AG09319 (cell line): Measurements from ENCODE around the gene NPC1L1.

Experiments used
- DNase-seq: peaks from one replicate; pipeline ENCODE4 v3.0.0-alpha.2; 2010; ENCODE audit warnings: low read depth; ENCODE audit errors: extremely low read depth
- TF ChIP-seq, protein P1 (sequence below): IDR thresholded peaks from 2 replicates; pipeline ENCODE4 v1.5.1; 2011; ENCODE audit warnings: low read depth, mild to moderate bottlenecking, inconsistent platforms, low read length, moderate library complexity

Gene NPC1L1

DNA sequence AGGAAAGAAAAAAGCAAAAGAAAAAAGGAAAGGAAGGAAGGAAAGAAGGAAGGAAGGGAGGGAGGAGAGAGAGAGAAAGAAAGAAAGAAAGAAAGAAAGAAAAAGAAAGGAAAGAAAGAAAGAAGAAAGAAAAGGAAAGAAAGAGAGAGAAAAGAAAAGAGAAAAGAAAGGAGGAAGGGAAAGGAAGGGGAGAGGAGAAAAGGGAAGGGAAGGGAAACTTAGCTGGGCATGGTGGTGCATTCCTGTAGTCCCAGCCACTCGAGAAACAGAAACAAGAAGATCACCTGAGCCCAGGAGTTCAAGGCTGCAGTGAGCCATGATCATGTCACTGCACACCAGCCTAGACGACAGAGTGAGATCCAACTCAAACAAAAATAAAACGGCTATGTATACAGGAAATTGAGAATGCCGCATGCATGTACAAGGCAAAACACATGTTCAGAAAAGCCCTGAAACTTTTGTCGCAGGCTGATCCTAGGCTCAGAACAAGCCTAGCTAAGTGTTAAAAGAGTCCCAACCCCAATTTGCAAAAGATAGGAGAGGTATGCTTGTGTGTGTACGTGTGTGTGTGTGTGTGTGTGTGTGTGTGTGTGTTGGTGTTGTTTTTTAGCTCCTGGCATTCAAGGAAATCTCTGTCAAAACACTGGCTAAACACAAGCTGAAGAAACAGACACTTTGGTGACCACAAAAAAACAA, 6.6 kb upstream of the NPC1L1 start:
- TF ChIP-seq, protein P1, sequence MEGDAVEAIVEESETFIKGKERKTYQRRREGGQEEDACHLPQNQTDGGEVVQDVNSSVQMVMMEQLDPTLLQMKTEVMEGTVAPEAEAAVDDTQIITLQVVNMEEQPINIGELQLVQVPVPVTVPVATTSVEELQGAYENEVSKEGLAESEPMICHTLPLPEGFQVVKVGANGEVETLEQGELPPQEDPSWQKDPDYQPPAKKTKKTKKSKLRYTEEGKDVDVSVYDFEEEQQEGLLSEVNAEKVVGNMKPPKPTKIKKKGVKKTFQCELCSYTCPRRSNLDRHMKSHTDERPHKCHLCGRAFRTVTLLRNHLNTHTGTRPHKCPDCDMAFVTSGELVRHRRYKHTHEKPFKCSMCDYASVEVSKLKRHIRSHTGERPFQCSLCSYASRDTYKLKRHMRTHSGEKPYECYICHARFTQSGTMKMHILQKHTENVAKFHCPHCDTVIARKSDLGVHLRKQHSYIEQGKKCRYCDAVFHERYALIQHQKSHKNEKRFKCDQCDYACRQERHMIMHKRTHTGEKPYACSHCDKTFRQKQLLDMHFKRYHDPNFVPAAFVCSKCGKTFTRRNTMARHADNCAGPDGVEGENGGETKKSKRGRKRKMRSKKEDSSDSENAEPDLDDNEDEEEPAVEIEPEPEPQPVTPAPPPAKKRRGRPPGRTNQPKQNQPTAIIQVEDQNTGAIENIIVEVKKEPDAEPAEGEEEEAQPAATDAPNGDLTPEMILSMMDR, result no peak
- DNase-seq, result no peak

DNA sequence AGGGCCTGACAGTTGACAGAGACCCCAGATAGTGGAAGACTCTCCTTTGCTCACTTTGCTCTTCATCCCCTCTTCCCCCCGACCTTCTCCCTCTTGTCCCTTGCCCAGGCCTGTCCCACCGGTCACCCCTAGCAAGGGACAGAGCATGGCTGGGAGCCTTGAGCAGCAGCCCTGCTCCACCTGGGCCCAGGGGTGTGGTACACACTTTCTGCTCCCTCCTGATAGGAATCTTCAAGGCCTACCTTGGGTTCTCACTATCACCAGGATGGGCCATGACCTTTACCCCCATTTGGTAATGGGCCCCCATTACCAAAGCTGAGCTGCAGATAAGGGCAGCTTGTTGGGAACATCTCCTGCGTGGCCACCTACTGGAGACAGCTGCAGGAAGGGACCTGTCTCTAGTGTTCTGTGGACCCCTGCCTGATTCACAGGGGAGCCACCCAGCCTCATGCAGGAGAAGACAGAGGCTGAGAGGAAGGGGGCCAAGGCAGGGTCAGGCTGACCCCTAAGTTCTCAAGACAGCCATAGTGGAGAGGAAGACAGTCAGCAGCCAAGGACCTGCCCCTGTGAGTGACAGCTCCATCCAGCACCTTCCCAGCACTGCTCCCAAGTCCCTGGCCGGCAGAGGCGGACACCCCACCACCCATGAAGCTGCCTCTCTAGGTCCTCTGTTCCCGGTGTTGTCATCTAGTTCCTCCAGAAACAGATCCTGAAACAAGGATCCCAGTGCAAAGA, 913 bp upstream of the NPC1L1 start:
- DNase-seq, result no peak
- TF ChIP-seq, protein P1, result no peak

GRCh38 chr7:44540592-44541027, 520 bp downstream of the NPC1L1 start:
- DNase-seq, result no peak
- TF ChIP-seq, protein P1, result no peak

- DNase-seq, result no peak
- TF ChIP-seq, protein P1, result no peak
Measured at GRCh38 chr7:44539669-44540506, 1.2 kb downstream of the NPC1L1 start.

DNA sequence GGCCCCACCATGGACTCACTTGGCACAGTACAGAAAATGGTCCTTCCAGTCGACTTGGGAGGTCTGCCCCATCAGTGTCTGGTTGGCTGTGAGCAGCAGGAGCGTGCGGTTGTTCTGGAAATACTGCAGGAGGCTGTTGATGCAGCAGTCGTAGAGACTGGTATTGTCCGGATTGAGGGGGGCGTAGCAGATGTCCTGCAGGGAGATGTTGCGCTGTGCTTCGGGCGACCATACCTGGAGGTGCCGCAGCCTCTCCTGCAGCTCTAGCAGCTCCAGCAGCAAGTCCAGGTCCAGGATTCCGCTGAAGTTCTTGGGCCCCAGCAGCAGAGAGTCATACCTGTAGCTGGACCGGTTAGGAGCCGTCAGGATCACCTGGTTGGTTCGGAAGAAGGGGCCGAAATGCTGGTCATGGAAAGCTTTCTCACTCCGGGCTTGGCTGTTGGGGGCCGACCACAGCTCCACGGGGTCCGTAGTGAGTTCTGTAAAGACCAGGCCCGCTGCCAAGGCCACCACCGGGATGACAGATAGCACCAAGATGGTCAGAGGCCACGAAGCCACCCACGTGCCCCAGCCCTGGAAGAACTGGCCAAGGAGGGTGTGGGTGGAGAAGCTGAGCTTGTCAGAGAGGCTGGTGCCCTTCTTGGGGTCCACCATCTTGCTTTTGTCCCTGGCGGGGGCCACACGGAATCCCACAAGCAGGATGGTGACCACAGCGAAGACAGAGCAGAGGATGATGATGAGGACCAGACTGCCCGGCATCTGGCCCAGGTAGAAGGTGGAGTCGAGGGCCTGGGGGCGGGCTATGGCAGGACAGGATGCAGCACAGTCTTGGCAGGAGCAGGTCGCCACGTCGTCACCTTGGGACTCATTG, 2.1 kb downstream of the NPC1L1 start:
- no peak for DNase-seq
- TF ChIP-seq, protein P1, result no peak

GRCh38 chr7:44538093-44538797, 2.9 kb downstream of the NPC1L1 start:
- TF ChIP-seq, protein P1, result no peak
- DNase-seq, result no peak
